Ishikawa (cell line): ENCODE data around the gene SLC25A11.

Experiments used
- CEBPB ChIP-seq: IDR thresholded peaks from 2 replicates; pipeline ENCODE4 v1.6.1; 2012
- CREB1 ChIP-seq: IDR thresholded peaks from 2 replicates; pipeline ENCODE4 v1.6.1; 2012; ENCODE audit warnings: low read depth
- EGR1 ChIP-seq: IDR thresholded peaks from 2 replicates; pipeline ENCODE4 v1.6.1; 2012
- EP300 ChIP-seq: IDR thresholded peaks from 2 replicates; pipeline ENCODE4 v1.6.1; 2012; ENCODE audit warnings: borderline replicate concordance
- FOXM1 ChIP-seq: IDR thresholded peaks from 2 replicates; pipeline ENCODE4 v1.6.1; 2012; ENCODE audit warnings: low read depth, borderline replicate concordance
- MAX ChIP-seq: IDR thresholded peaks from 2 replicates; pipeline ENCODE4 v1.6.1; 2012
- NFIC ChIP-seq: IDR thresholded peaks from 2 replicates; pipeline ENCODE4 v1.6.1; 2012
- RAD21 ChIP-seq: IDR thresholded peaks from 2 replicates; pipeline ENCODE4 v1.6.1; 2012; ENCODE audit warnings: low read depth
- REST ChIP-seq: IDR thresholded peaks from 2 replicates; pipeline ENCODE4 v1.6.1; 2012; ENCODE audit warnings: low read depth, mild to moderate bottlenecking
- TAF1 ChIP-seq: IDR thresholded peaks from 2 replicates; pipeline ENCODE4 v1.6.1; 2012; ENCODE audit warnings: low read depth, mild to moderate bottlenecking
- TCF12 ChIP-seq: IDR thresholded peaks from 2 replicates; pipeline ENCODE4 v1.6.1; 2012; ENCODE audit warnings: low read depth
- TEAD4 ChIP-seq: IDR thresholded peaks from 2 replicates; pipeline ENCODE4 v1.6.1; 2012
- USF1 ChIP-seq: IDR thresholded peaks from 2 replicates; pipeline ENCODE4 v1.6.1; 2012
- YY1 ChIP-seq: IDR thresholded peaks from 2 replicates; pipeline ENCODE4 v1.6.1; 2012; ENCODE audit warnings: low read depth
- ZBTB7A ChIP-seq: IDR thresholded peaks from 2 replicates; pipeline ENCODE4 v1.6.1; 2012; ENCODE audit warnings: low read depth

The SLC25A11 gene

GRCh38 chr17:4939796-4940554 is at the start of gene SLC25A11, which contains the start of gene RNF167:
SLC25A11 (minus strand) TSS chr17:4940046; CDS start chr17:4939910, 136 bp downstream.
RNF167 (plus strand) TSS chr17:4940268; CDS start chr17:4940910, 642 bp downstream.
- TF ChIP-seq TAF1 (peak; percentile 88), REST (no peak), TCF12 (peak; percentile 11; the same call in 1 of the 2 replicates), MAX (peak; percentile 74), EP300 (no peak), RAD21 (no peak; the same call in 1 of the 2 replicates), YY1 (peak; percentile 85), EGR1 (no peak), CEBPB (no peak), FOXM1 (peak; percentile 48; the same call in 1 of the 2 replicates), ZBTB7A (no peak), NFIC (no peak), USF1 (0 out of 2 replicates have a peak, but pooled peaks have one; percentile 14), CREB1 (no peak), TEAD4 (no peak)

- TF ChIP-seq TAF1: no peak
- no peak for TF ChIP-seq ZBTB7A
- no peak for TF ChIP-seq RAD21
- no peak for TF ChIP-seq YY1
- TF ChIP-seq CREB1: no peak
- TF ChIP-seq NFIC: no peak
- no peak for TF ChIP-seq CEBPB
- no peak for TF ChIP-seq FOXM1
- TF ChIP-seq TEAD4: no peak
- TF ChIP-seq MAX: no peak
- TF ChIP-seq EGR1: no peak
- TF ChIP-seq TCF12: no peak
- no peak for TF ChIP-seq USF1
Observed at GRCh38 chr17:4987767-4988567, 48.1 kb upstream of the SLC25A11 start.

GRCh38 chr17:4986951-4987766 is 47.3 kb upstream of the SLC25A11 start, which contains the start of gene CAMTA2:
CAMTA2 (minus strand) TSS chr17:4987675; CDS start chr17:4986222, 1,453 bp downstream.
- TF ChIP-seq REST (no peak), EGR1 (peak; percentile 68), USF1 (peak; percentile 39; the same call in 1 of the 2 replicates), CREB1 (peak; percentile 80), RAD21 (peak; percentile 25; the same call in 1 of the 2 replicates), NFIC (peak; percentile 42; the same call in 1 of the 2 replicates), TAF1 (peak; percentile 64; the same call in 1 of the 2 replicates), ZBTB7A (peak; percentile 92), FOXM1 (0 out of 2 replicates have a peak, but pooled peaks have one; percentile 25), TEAD4 (no peak), YY1 (peak; percentile 84), MAX (peak; percentile 79), TCF12 (peak; percentile 38; the same call in 1 of the 2 replicates), EP300 (no peak), CEBPB (no peak)
